Glomerular visceral epithelial cell (primary cell): ENCODE measurements around the gene DOHH.
A peak's percentile ranks its signal among the peaks of the same experiment; 100 is the strongest.
"Not testable (repeated sequence)": the region's sequence is repeated elsewhere in the genome, so short reads cannot be mapped to it uniquely, and the experiment has no call there.

Experiments
- DNase-seq: peaks from one replicate; pipeline ENCODE4 v3.0.0-alpha.2; 2016; ENCODE audit errors: extremely low spot score

The DOHH gene

GRCh38 chr19:3459089-3459881, 41.2 kb downstream of the DOHH start:
- DNase-seq: peak; percentile 86

GRCh38 chr19:3458229-3459088, 42.0 kb downstream of the DOHH start:
- no peak for DNase-seq

- no peak for DNase-seq
Observed at GRCh38 chr19:3457528-3458228, 42.8 kb downstream of the DOHH start.

- no peak for DNase-seq
Observed at GRCh38 chr19:3456925-3457527, 43.4 kb downstream of the DOHH start.

- DNase-seq: no peak
Observed at GRCh38 chr19:3455960-3456601, 44.4 kb downstream of the DOHH start.

GRCh38 chr19:3455393-3455955, 45.0 kb downstream of the DOHH start:
- no peak for DNase-seq

GRCh38 chr19:3454656-3455392, 45.6 kb downstream of the DOHH start:
- DNase-seq: no peak

GRCh38 chr19:3453840-3454239, 46.6 kb downstream of the DOHH start:
- no peak for DNase-seq

GRCh38 chr19:3452942-3453214, 47.6 kb downstream of the DOHH start:
- not testable (repeated sequence) for DNase-seq

- no peak for DNase-seq
Observed at GRCh38 chr19:3452171-3452941, 48.1 kb downstream of the DOHH start.

GRCh38 chr19:3451451-3451866, 49.0 kb downstream of the DOHH start:
- peak; percentile 44 for DNase-seq

GRCh38 chr19:3450796-3451411, 49.6 kb downstream of the DOHH start:
- peak; percentile 99 for DNase-seq

GRCh38 chr19:3448616-3449334, 51.7 kb downstream of the DOHH start:
- DNase-seq: no peak

GRCh38 chr19:3446657-3447056, 53.8 kb downstream of the DOHH start:
- DNase-seq: not testable (repeated sequence)

- DNase-seq: no peak
Observed at GRCh38 chr19:3444695-3445234, 55.7 kb downstream of the DOHH start.

GRCh38 chr19:3443840-3444694, 56.4 kb downstream of the DOHH start:
- no peak for DNase-seq

- no peak for DNase-seq
Observed at GRCh38 chr19:3442487-3443071, 57.9 kb downstream of the DOHH start.
